Ishikawa (cell line): ENCODE measurements around the gene OLR1.

Experiments
- EP300 ChIP-seq: IDR thresholded peaks from 2 replicates; pipeline ENCODE4 v1.6.1; 2012; ENCODE audit warnings: borderline replicate concordance
- RAD21 ChIP-seq: IDR thresholded peaks from 2 replicates; pipeline ENCODE4 v1.6.1; 2012; ENCODE audit warnings: low read depth
- REST ChIP-seq: IDR thresholded peaks from 2 replicates; pipeline ENCODE4 v1.6.1; 2012; ENCODE audit warnings: low read depth, mild to moderate bottlenecking
- TAF1 ChIP-seq: IDR thresholded peaks from 2 replicates; pipeline ENCODE4 v1.6.1; 2012; ENCODE audit warnings: low read depth, mild to moderate bottlenecking
- TEAD4 ChIP-seq: IDR thresholded peaks from 2 replicates; pipeline ENCODE4 v1.6.1; 2012

GRCh38 chr12:10184261-10184843 is 12.4 kb upstream of the OLR1 start:
- no peak for TF ChIP-seq REST
- TF ChIP-seq TEAD4, result no peak
- TF ChIP-seq EP300, result no peak
- no peak for TF ChIP-seq RAD21
- TF ChIP-seq TAF1, result no peak
